Stimulated activated memory B cell treated with anti-CD40 and anti-IgM and Interleukin-4, amounts not matched to agents 10 μg/mL and 1 μg/mL and 100 μg/mL, for 72 hours (primary cell): ENCODE data around the gene TICAM2.

Experiments used
- ATAC-seq: fragments of 150-1000 bp; cut with Tn5 transposase; 2 replicates; pipeline ENCODE4 v1.10.0; 2021
- H3K27ac Mint-ChIP-seq: one replicate; pipeline ENCODE4 v1.8.0; 2022; ENCODE audit warnings: mild to moderate bottlenecking, mixed read lengths
- H3K27me3 Mint-ChIP-seq: one replicate; pipeline ENCODE4 v1.8.0; 2022; ENCODE audit warnings: mixed read lengths
- H3K36me3 Mint-ChIP-seq: one replicate; pipeline ENCODE4 v1.8.0; 2022; ENCODE audit warnings: mixed read lengths
- H3K4me1 Mint-ChIP-seq: one replicate; pipeline ENCODE4 v1.8.0; 2022; ENCODE audit warnings: mixed read lengths
- H3K4me3 Mint-ChIP-seq: one replicate; pipeline ENCODE4 v1.8.0; 2022; ENCODE audit warnings: mild to moderate bottlenecking, moderate library complexity, mixed read lengths
- H3K9me3 Mint-ChIP-seq: one replicate; pipeline ENCODE4 v1.8.0; 2022; ENCODE audit warnings: mixed read lengths

The TICAM2 gene

DNA sequence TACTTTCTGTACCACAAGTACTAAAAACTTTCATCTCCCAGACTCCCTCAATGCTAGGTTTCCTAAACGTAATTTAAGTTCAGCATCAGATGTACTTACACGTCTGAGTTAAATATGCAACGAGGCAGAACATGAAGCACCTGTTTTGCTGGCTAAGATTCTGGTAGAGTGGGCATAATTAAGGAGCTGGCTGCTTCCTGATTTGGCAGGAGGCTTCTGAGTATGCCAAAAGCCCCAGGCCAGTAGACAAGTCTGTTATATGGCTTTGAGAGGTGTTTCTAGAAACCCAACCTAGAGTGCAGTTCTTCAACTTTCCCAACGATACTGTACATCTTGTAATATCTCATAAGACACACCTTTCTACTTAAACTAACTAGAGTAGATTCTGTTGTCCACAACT is 13.6 kb downstream of the TICAM2 start:
- Mint-ChIP-seq H3K27ac (no peak overlapping the region), H3K4me1 (peaks cover 13% of the 10 kb centered on the region), H3K36me3 (peaks cover 16% of the 10 kb centered on the region), H3K27me3 (no peaks in the 10 kb centered on the region), H3K4me3 (no peak overlapping the region), H3K9me3 (no peaks in the 10 kb centered on the region)
- no peak for ATAC-seq

DNA sequence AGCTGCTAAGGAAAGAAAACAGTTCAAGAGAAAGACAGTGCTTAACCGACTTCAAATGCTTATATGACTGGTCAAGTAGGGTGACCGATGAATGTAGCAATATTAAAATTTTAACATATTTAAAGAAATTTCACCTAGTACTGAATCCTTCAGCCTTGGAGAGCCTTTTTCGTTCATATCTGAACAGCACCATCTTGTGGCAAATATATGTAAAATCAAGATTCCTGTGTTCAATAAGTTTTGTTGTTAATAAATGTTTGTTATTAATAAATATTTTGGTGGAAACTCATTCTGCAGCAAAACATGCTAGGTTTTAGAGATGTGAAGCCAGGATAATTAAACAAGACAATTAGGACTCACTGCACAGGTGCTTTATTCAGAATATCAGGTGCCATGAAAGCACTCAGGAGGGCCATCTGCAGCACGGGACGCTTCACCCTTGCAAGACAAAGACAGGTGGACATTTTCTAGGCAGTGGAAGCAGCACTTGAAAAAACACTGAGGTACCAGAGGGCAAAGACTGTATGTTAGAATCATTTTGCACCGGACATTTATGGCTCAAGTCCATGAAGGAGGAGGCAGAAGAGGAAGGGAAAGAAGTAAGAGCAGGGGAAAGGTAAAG is 15.6 kb downstream of the TICAM2 start:
- Mint-ChIP-seq H3K36me3 (peaks cover 14% of the 10 kb centered on the region), H3K27me3 (no peaks in the 10 kb centered on the region), H3K4me1 (peaks cover 19% of the 10 kb centered on the region), H3K4me3 (no peak overlapping the region), H3K27ac (no peak overlapping the region), H3K9me3 (no peaks in the 10 kb centered on the region)
- no peak for ATAC-seq

DNA sequence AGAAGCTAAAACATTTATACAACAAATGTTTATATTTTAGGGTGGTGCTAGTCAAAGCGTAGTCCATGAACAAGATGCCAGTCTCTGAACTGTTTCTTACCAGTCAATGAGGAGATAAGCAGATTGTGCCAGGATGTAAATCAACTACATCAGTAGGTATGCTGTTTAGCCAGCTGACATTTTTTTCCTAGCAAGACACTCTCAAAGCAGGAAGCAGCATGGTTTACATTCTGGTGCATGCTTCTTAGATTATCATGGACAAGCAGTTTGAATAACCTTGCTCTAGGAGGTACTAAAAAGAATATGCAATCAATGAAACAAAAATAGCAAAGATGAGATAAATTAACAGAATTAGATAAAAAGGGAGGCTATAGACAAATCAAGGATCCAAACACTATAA is 17.0 kb downstream of the TICAM2 start:
- H3K27me3 Mint-ChIP-seq, result no peaks in the 10 kb centered on the region
- peaks cover 26% of the 10 kb centered on the region for H3K4me1 Mint-ChIP-seq
- no peak overlapping the region for H3K27ac Mint-ChIP-seq
- no peaks in the 10 kb centered on the region for H3K9me3 Mint-ChIP-seq
- no peak for ATAC-seq
- H3K36me3 Mint-ChIP-seq, result peaks cover 16% of the 10 kb centered on the region
- H3K4me3 Mint-ChIP-seq, result no peak overlapping the region

DNA sequence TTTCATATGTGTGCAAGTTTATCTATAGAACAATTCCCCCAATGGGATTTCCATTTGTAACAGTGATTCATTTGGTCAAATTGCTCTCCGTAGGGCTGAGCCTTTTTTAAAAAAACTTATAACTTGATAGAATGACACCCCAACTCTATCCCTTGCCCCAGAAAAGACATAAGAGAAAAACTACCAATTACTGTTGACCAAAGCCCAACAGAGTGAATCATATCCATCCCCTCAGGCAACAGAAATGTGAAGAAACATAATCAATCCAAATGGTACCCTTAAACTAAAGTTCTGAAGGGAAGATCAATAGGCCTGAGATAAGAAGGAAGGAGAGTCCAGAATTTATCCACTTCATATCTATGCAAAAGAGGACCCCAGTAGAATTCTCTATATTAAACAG is 17.8 kb downstream of the TICAM2 start:
- Mint-ChIP-seq H3K27ac (no peak overlapping the region), H3K36me3 (peaks cover 16% of the 10 kb centered on the region), H3K4me3 (no peak overlapping the region), H3K27me3 (no peaks in the 10 kb centered on the region), H3K4me1 (peaks cover 34% of the 10 kb centered on the region), H3K9me3 (no peaks in the 10 kb centered on the region)
- no peak for ATAC-seq

DNA sequence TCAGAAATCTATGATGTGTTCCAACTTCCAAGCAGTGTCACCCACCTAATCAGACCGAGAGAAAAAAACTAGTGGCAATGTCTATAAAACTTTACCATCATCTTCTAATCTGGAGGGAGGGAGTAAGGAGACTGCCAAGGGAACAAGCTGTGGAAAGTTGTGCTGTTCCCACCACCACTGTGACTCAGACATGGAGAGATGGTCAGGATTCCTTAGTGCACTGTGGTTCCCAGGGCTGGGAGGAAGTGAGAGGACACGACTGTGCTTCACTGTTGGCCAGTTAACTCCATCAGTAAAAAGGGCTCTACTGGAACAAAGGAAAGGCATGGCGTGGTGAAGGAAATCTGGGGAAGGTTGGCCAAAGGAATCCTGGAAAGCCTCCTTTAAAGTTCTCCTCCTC is 18.8 kb downstream of the TICAM2 start:
- ATAC-seq, result no peak
- no peaks in the 10 kb centered on the region for H3K27me3 Mint-ChIP-seq
- peaks cover 16% of the 10 kb centered on the region for H3K36me3 Mint-ChIP-seq
- H3K4me1 Mint-ChIP-seq, result peaks cover 38% of the 10 kb centered on the region
- no peak overlapping the region for H3K4me3 Mint-ChIP-seq
- H3K9me3 Mint-ChIP-seq, result no peaks in the 10 kb centered on the region
- H3K27ac Mint-ChIP-seq, result peak overlapping the region; percentile 8

DNA sequence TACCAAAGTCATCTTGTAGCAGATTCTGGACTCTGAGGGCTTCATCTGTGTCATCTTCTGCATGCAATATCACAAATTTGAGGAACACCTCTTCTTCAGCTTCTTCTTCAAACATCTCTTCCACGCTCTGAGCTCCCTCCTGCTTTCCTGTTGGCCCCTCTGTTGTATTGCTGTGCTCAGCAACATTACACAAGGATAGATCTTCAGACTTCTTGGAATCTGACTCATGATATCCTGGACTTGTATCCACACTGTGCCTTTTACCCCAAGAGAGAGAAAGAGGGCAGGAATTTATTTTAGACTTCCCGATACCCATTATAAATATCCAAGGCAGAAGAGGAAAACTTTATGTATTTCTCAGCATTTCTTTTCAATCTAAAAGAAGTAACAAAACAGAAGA is 21.3 kb downstream of the TICAM2 start:
- no peak for ATAC-seq
- Mint-ChIP-seq H3K4me1 (peaks cover 41% of the 10 kb centered on the region), H3K36me3 (peaks cover 26% of the 10 kb centered on the region), H3K27ac (peak overlapping the region; percentile 26), H3K27me3 (no peaks in the 10 kb centered on the region), H3K4me3 (no peak overlapping the region), H3K9me3 (peaks cover 8% of the 10 kb centered on the region)

DNA sequence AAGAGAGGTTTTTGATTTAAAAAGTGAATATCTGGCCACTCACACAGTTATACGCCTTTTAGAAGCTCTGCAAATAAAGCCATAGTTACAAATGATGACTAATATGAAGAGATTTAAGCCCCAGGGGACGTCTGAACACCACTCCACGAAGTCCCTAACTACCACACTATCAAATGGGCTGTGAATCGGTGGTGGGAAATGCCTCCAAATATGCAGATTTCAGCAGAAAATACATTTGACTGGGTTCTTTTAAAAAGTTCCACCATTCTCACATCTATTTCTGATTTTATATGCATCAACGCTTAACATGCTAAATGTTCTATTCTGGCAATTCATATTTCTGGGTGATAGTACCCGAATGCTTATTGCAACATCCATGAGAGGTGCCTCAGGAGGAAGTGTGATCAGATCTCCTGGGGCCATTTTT is 22.5 kb downstream of the TICAM2 start:
- ATAC-seq, result peak; percentile 88
- H3K27ac Mint-ChIP-seq, result peak overlapping the region; percentile 57

DNA sequence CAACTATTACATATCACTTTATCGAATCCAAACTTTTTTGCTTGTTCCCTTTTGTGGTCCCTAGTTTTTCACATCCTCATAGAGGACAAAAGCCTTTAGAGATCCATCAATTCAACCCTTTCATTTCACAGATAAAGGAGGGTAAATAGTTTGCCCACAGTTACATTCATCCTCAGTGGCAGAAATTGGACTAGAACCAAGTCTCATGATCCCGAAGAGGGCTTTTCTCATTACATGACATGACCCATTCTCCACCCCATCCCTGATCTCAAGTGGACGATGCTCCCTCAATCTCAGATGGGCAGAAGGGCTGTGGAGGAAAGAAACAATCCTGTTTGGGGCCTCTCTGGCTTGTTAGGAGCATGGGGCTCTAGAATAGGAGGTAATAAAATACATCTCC is 23.1 kb downstream of the TICAM2 start:
- H3K27ac Mint-ChIP-seq, result peak overlapping the region; percentile 57
- no peak for ATAC-seq
- peaks cover 53% of the 10 kb centered on the region for H3K4me1 Mint-ChIP-seq
- peaks cover 8% of the 10 kb centered on the region for H3K9me3 Mint-ChIP-seq
- no peaks in the 10 kb centered on the region for H3K27me3 Mint-ChIP-seq
- peaks cover 21% of the 10 kb centered on the region for H3K36me3 Mint-ChIP-seq
- H3K4me3 Mint-ChIP-seq, result no peak overlapping the region

More for the DNA sequence above, 22.5 kb downstream of the TICAM2 start:
- Mint-ChIP-seq H3K27me3 (no peaks in the 10 kb centered on the region), H3K4me1 (peaks cover 48% of the 10 kb centered on the region), H3K4me3 (no peak overlapping the region), H3K9me3 (peaks cover 8% of the 10 kb centered on the region), H3K36me3 (peaks cover 26% of the 10 kb centered on the region)

DNA sequence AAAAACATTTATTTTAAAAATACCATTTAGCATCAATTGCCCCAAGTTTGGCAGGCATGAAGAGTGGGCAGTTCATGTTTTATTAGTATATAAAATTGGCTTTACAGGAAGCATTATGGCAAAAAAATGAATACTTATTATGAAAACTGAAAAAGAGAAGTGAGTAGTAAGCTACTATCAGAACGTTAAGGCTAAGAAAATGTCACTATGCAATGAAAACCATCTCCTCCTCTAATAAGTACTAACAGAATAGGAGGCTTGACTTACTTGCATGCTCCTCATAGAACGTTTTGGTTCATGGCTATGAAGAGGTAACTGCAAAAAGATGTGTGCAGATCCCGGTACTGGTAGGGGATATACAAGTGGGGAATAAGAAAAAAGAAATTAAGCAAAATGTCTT is 23.6 kb downstream of the TICAM2 start:
- Mint-ChIP-seq H3K4me1 (peaks cover 55% of the 10 kb centered on the region), H3K36me3 (peaks cover 20% of the 10 kb centered on the region), H3K27ac (peak overlapping the region; percentile 57), H3K9me3 (peaks cover 8% of the 10 kb centered on the region), H3K27me3 (no peaks in the 10 kb centered on the region), H3K4me3 (peak overlapping the region; percentile 62)
- peak; percentile 70 for ATAC-seq

DNA sequence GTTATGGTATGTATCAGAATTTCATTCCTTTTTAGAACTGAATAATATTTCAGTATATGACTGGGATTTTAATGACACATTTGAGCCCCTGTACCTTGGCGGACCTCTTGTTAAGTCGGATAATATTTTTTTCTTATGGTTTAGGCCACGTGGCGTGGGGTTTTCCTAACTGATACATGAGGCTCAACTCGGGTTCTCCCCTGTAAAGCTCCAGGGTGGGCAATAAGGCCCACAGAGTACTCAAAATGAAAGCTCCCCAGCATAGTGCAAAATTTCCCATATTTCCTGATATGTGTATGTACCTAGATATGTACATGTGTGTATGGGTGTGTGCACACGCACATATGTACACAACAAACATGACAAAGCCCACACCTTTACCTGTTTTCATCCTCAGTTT is 24.5 kb downstream of the TICAM2 start:
- Mint-ChIP-seq H3K27ac (peak overlapping the region; percentile 57), H3K4me3 (no peak overlapping the region), H3K4me1 (peaks cover 49% of the 10 kb centered on the region), H3K9me3 (peaks cover 8% of the 10 kb centered on the region), H3K36me3 (peaks cover 20% of the 10 kb centered on the region), H3K27me3 (no peaks in the 10 kb centered on the region)
- ATAC-seq, result peak; percentile 62

DNA sequence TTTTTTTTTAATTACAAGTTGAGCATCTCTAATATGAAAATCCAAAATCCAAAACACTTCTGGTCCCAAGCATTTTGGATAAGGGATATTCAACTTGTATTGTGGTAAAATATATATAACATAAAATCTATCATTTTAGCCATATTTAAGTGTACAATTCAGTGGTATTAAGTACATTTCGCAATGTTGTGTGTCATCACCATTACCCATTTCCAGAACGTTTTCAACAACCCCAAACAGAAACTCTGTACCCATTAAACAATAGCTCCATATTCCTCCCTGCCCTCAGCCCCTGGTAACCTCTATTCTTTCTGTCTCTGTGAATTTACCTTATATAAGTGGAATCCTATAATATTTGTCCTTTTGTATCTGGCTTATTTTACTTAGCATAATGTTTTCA is 24.9 kb downstream of the TICAM2 start:
- H3K9me3 Mint-ChIP-seq, result peaks cover 8% of the 10 kb centered on the region
- ATAC-seq, result no peak
- peaks cover 53% of the 10 kb centered on the region for H3K4me1 Mint-ChIP-seq
- H3K27ac Mint-ChIP-seq, result peak overlapping the region; percentile 57
- H3K36me3 Mint-ChIP-seq, result peaks cover 20% of the 10 kb centered on the region
- H3K27me3 Mint-ChIP-seq, result no peaks in the 10 kb centered on the region
- H3K4me3 Mint-ChIP-seq, result no peak overlapping the region

DNA sequence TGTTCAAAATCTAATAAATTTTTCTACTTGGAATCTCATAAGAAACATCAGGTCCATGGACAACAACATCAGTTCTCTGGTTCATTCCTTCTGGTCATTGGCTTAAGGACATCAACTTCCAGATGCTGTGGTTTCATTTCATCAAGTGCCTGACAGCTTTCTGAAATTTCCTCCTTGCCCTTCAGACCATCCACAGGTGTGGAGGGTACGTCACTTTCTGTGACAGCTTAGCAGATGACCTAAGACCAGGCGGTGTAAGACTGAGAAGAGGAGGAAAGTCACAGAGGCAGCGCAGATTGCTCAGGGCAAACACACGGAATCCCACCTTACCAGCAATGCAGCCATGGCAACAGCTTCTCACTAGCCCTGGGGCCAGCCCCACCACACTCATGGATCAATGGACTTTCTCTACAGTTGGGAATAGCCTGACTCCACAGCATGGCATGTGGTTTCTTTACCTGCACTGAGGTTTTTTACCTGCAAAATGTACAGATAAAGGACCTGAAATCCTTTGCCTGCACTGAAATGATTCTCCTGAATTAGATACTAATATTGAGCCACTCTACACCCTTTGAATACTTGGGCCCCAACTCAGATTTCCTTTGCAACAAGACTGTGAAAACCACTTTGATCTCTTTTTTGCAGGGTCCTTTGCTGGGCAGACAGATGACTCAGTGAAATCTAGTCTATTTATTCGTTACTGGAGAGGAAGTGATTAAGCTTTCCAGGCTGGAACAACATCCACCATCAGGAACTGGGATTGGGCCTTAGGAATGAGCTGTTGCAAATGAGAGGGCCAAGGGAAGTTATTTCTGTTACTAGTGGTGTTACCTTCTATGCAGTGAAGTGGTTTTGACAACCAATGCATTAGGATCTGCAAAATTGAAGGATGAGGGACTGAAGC is 26.9 kb downstream of the TICAM2 start:
- Mint-ChIP-seq H3K4me3 (no peak overlapping the region), H3K27me3 (no peaks in the 10 kb centered on the region), H3K36me3 (peaks cover 11% of the 10 kb centered on the region), H3K4me1 (peaks cover 47% of the 10 kb centered on the region), H3K9me3 (peaks cover 8% of the 10 kb centered on the region), H3K27ac (no peak overlapping the region)
- no peak for ATAC-seq

DNA sequence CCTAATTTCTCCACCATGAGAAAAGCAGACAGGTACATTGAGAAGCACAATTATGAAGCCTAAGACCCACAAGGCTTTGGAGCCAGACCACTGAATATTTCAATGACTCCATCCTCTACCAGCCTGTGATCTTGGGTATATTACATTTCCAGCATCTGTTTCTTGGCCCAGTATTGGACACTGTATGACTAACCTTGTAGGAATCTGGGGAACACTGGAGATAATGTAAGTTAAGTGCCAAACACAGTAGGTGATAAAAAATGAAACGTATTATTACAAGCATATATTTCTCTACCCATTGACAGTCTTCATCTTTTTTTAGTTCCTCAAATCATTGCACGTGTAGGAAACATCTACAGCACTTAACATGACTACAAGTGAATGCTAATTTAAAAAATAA is 29.1 kb downstream of the TICAM2 start:
- Mint-ChIP-seq H3K27me3 (no peaks in the 10 kb centered on the region), H3K4me1 (peaks cover 24% of the 10 kb centered on the region), H3K36me3 (peaks cover 10% of the 10 kb centered on the region), H3K27ac (no peak overlapping the region), H3K4me3 (no peak overlapping the region), H3K9me3 (peaks cover 8% of the 10 kb centered on the region)
- ATAC-seq, result no peak

DNA sequence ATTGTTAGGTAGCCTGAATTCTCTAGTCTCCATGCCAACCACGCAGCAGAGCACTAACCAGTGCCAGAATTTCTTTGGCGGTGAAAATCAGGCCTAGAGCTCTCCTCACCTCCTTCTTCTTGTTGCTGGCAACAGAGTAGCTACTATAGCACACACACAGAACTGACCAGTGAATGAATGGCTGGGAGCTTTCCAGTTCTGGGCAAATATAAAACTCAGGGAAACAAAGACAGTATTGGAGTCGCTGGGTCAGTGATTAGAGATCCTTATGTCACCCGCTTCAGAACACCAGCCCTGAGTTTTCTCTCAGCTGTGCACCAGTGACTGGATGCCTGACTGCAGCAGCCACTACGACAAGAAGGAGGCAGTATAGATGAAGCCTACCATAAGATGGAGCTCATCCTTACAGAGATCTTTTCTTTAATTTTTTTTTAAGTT is 30.8 kb downstream of the TICAM2 start:
- no peak overlapping the region for H3K27ac Mint-ChIP-seq
- peaks cover 24% of the 10 kb centered on the region for H3K4me1 Mint-ChIP-seq
- H3K27me3 Mint-ChIP-seq, result no peaks in the 10 kb centered on the region

DNA sequence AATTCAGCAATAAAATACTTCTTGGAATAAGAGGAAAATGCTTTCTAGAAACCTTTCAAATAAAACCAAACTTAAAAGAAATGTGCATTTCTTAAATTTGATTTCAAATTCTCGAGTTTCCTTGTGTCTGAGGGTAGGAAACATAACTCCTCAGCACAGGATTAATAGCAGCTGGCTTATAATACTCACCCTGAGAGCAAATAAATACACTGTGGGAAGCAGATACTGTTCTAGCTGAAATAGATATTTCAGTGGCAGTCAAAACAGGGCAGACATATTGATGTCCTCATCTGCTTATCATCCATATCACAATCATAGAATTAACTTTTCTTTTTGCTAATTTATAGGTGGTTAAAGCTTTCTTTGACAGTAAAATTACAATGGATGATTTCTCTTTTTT is 33.6 kb downstream of the TICAM2 start:
- Mint-ChIP-seq H3K36me3 (no peaks in the 10 kb centered on the region), H3K9me3 (peaks cover 3% of the 10 kb centered on the region), H3K27me3 (no peaks in the 10 kb centered on the region), H3K4me3 (no peak overlapping the region), H3K4me1 (peaks cover 9% of the 10 kb centered on the region), H3K27ac (no peak overlapping the region)
- no peak for ATAC-seq

More for the DNA sequence above, 30.8 kb downstream of the TICAM2 start:
- H3K4me3 Mint-ChIP-seq, result no peak overlapping the region
- peaks cover 2% of the 10 kb centered on the region for H3K9me3 Mint-ChIP-seq
- H3K36me3 Mint-ChIP-seq, result peaks cover 4% of the 10 kb centered on the region
- no peak for ATAC-seq

DNA sequence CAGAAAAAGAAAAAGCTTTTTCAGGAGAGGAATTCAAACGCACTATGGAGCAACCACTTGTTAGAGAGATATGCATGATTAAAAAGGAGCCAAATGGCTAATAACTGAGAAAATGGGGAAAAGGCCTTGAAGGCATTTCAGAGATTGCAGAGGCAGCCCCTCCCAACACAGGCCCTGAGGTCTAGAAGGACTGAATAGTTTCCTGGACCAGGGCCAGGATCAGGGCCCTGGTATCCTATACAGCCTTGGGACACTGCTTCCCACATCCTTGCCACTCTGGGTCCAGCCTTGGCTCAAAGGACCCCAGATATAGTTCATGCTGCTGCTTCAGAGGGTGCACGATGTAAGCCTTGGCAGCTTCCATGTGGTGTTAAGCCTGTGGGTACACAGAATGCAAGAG is 37.0 kb downstream of the TICAM2 start:
- no peak for ATAC-seq
- Mint-ChIP-seq H3K4me1 (no peaks in the 10 kb centered on the region), H3K4me3 (no peak overlapping the region), H3K36me3 (no peaks in the 10 kb centered on the region), H3K27ac (no peak overlapping the region), H3K27me3 (no peaks in the 10 kb centered on the region), H3K9me3 (peaks cover 8% of the 10 kb centered on the region)
